C4-2B (cell line): ENCODE data around the gene OR5C1.

Experiments used
- ZFX ChIP-seq: fragments of 450-650 bp; IDR thresholded peaks from 2 replicates; pipeline ENCODE4 v1.6.1; 2017
- TF ChIP-seq, protein P1 (sequence below): fragments of 450-650 bp; conservative IDR thresholded peaks from 2 replicates; pipeline ENCODE4 v1.5.1; 2017; ENCODE audit warnings: mild to moderate bottlenecking

DNA sequence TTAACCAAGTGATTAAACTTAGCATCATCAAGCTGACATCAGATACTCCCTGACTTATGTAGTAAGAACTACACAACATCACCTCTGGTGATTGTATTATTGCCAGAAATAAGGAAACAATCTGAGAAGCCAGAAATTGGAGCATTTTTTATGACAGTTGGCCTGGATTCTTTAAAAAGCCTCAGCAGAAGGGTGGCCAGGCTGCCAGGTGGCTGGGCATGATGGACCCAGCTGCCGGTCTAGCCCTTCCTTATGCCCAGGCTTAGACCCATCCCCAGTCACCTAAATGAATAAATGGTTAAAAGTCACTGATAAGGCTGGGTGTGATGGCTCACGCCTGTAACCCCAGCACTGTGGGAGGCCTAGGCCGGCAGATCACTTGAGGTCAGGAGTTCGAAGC lies 24.0 kb downstream of the OR5C1 start:
- TF ChIP-seq, protein P1, sequence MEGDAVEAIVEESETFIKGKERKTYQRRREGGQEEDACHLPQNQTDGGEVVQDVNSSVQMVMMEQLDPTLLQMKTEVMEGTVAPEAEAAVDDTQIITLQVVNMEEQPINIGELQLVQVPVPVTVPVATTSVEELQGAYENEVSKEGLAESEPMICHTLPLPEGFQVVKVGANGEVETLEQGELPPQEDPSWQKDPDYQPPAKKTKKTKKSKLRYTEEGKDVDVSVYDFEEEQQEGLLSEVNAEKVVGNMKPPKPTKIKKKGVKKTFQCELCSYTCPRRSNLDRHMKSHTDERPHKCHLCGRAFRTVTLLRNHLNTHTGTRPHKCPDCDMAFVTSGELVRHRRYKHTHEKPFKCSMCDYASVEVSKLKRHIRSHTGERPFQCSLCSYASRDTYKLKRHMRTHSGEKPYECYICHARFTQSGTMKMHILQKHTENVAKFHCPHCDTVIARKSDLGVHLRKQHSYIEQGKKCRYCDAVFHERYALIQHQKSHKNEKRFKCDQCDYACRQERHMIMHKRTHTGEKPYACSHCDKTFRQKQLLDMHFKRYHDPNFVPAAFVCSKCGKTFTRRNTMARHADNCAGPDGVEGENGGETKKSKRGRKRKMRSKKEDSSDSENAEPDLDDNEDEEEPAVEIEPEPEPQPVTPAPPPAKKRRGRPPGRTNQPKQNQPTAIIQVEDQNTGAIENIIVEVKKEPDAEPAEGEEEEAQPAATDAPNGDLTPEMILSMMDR = no peak
- no peak for TF ChIP-seq ZFX
